ENCODE measurements around the gene E4F1.

DNA sequence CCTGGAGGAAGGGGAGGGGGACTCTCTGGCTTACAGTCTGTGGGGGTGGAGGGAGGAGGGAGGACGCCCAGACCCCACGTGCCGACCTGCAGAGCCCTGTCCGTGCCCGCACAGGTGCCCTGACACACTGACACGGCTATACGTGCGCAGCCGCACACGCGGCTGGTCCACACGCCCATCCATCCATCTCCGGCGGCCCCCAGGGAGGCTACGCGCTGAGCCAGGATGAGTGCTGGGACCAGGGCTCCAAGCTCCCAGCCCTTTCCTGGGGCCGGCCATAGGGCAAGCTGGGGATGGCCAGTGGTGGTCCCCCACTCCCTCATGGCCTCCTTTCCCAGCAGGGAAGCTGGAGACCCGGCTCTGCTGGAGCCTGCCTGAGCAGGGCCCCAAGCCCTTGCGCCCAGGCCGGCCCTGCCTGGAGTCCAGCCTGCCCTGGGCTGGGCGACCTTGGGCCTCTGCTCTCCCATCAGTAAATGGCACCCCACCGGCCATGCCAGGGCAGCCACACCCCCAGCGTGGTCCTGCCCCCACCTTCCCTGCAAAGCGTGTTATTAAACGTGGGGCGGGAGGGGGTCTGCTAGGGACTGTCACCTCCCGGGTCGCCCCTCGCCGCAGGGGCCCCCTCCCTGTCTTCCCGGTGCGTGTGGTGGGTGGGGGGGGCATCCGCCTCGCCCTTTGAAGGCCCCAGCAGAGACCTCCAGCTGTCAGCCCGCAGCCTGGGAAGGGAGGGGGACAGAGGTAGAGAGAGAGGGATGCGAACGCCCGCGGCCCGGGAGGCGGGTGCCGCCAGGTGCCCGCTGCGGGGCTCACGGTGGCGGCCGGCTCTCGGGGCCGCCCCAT, 27.8 kb upstream of the E4F1 start:
- TF ChIP-seq, protein P1, sequence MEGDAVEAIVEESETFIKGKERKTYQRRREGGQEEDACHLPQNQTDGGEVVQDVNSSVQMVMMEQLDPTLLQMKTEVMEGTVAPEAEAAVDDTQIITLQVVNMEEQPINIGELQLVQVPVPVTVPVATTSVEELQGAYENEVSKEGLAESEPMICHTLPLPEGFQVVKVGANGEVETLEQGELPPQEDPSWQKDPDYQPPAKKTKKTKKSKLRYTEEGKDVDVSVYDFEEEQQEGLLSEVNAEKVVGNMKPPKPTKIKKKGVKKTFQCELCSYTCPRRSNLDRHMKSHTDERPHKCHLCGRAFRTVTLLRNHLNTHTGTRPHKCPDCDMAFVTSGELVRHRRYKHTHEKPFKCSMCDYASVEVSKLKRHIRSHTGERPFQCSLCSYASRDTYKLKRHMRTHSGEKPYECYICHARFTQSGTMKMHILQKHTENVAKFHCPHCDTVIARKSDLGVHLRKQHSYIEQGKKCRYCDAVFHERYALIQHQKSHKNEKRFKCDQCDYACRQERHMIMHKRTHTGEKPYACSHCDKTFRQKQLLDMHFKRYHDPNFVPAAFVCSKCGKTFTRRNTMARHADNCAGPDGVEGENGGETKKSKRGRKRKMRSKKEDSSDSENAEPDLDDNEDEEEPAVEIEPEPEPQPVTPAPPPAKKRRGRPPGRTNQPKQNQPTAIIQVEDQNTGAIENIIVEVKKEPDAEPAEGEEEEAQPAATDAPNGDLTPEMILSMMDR (IDR thresholded peaks at IDR 0.05): no peak
- no peak for TF ChIP-seq POLR2A (IDR thresholded peaks at IDR 0.05)
